Lower lobe of right lung (tissue), 2 donors: ENCODE measurements around the gene LRP6. TPM values are rescaled to one million over a fixed set of nuclear protein-coding genes. Genes with fewer than 3 reads are reported as not detected.
"Not testable (repeated sequence)": the region's sequence is repeated elsewhere in the genome, so short reads cannot be mapped to it uniquely, and the experiment has no call there.

ENCODE experiments used
- ATAC-seq, 2 donors: fragments of 200-7000 bp; cut with Tn5 transposase; one replicate each; pipeline ENCODE4 v1.9.1; 2020 to 2022; ENCODE audit warnings: mild to moderate bottlenecking in 2 of 2, moderate library complexity in 2 of 2
- DNase-seq: peaks from one replicate; pipeline ENCODE4 v3.0.0-alpha.2; 2020
- H3K27ac ChIP-seq: fragments of 200-600 bp; one replicate; pipeline ENCODE4 v1.8.0; 2022
- H3K27me3 ChIP-seq: fragments of 200-600 bp; one replicate; pipeline ENCODE4 v1.8.0; 2022; ENCODE audit warnings: low read depth
- H3K36me3 ChIP-seq: fragments of 200-600 bp; one replicate; pipeline ENCODE4 v1.8.0; 2022; ENCODE audit warnings: mild to moderate bottlenecking
- H3K4me1 ChIP-seq: fragments of 200-600 bp; one replicate; pipeline ENCODE4 v1.8.0; 2022
- H3K4me3 ChIP-seq: fragments of 200-600 bp; one replicate; pipeline ENCODE4 v1.8.0; 2022; ENCODE audit warnings: mild to moderate bottlenecking
- H3K9me3 ChIP-seq: fragments of 200-600 bp; one replicate; pipeline ENCODE4 v1.8.0; 2022
- intact Hi-C: fragments of 100-400 bp; cut with DNase I; formaldehyde crosslinking; loops from one replicate; pipeline ENCODE4 v1.11.0; 2022
- long read RNA-seq: library from polyadenylated mRNA; unstranded; transcript quantifications from one replicate; pipeline ENCODE4 v2.0.0, GENCODE V29; 2021
- total RNA-seq: library from RNA; stranded (reverse); fragmentation: NEBNext Ultra II Directional; extraction: Animal tissue kit (Norgen Biotek cat#: 25700); gene quantifications from one replicate; pipeline ENCODE4 v1.2.1, GENCODE V29; 2021
- TF ChIP-seq, protein P1 (sequence below): fragments of 200-600 bp; IDR thresholded peaks from one replicate; pipeline ENCODE4 v1.8.0; 2022; ENCODE audit warnings: antibody characterized with exemption, mild to moderate bottlenecking
- donor health status: DM: no; HTN: yes; CAD: no; lungs with severe emphysema.

The LRP6 gene
- total RNA-seq: 47.4 TPM
- long read RNA-seq, full-length matches to known transcripts: 6 of 44 reads
- long read RNA-seq, partial matches to known transcripts: 15 of 44 reads
- long read RNA-seq, other reads (novel, unspliced or antisense): 23 of 44 reads

GRCh38 chr12:12266873-12267741 lies at the start of gene LRP6:
Gene LRP6 (minus strand): TSS chr12:12267044. CDS start chr12:12266735, 309 bp downstream.
- ATAC-seq: peak; percentile 98
- Histone ChIP-seq H3K36me3 (no peaks in the 10 kb centered on the region), H3K4me1 (peaks cover 13% of the 10 kb centered on the region), H3K27ac (peak within 1 kb of the TSS; percentile 99), H3K4me3 (peak within 1 kb of the TSS; percentile 72), H3K9me3 (no peaks in the 10 kb centered on the region), H3K27me3 (peaks cover 5% of the 10 kb centered on the region)
- intact Hi-C loops: no loop called here
- TF ChIP-seq, protein P1, sequence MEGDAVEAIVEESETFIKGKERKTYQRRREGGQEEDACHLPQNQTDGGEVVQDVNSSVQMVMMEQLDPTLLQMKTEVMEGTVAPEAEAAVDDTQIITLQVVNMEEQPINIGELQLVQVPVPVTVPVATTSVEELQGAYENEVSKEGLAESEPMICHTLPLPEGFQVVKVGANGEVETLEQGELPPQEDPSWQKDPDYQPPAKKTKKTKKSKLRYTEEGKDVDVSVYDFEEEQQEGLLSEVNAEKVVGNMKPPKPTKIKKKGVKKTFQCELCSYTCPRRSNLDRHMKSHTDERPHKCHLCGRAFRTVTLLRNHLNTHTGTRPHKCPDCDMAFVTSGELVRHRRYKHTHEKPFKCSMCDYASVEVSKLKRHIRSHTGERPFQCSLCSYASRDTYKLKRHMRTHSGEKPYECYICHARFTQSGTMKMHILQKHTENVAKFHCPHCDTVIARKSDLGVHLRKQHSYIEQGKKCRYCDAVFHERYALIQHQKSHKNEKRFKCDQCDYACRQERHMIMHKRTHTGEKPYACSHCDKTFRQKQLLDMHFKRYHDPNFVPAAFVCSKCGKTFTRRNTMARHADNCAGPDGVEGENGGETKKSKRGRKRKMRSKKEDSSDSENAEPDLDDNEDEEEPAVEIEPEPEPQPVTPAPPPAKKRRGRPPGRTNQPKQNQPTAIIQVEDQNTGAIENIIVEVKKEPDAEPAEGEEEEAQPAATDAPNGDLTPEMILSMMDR: no peak
- peak; percentile 92 for DNase-seq

GRCh38 chr12:12315838-12316237 lies 49.0 kb upstream of the LRP6 start:
- Histone ChIP-seq H3K4me1 (no peaks in the 10 kb centered on the region), H3K36me3 (no peaks in the 10 kb centered on the region), H3K27ac (no peak overlapping the region), H3K9me3 (no peaks in the 10 kb centered on the region), H3K27me3 (no peaks in the 10 kb centered on the region), H3K4me3 (no peak overlapping the region)
- ATAC-seq (no peak), DNase-seq (no peak)
- intact Hi-C loops: no loop called here
- TF ChIP-seq, protein P1: no peak

- ATAC-seq, H3K27me3 ChIP-seq, H3K27ac ChIP-seq, H3K36me3 ChIP-seq, H3K9me3 ChIP-seq, H3K4me3 ChIP-seq, DNase-seq, H3K4me1 ChIP-seq, intact Hi-C loops: not testable (repeated sequence)
Observed at GRCh38 chr12:12310695-12311094, 43.9 kb upstream of the LRP6 start.

DNA sequence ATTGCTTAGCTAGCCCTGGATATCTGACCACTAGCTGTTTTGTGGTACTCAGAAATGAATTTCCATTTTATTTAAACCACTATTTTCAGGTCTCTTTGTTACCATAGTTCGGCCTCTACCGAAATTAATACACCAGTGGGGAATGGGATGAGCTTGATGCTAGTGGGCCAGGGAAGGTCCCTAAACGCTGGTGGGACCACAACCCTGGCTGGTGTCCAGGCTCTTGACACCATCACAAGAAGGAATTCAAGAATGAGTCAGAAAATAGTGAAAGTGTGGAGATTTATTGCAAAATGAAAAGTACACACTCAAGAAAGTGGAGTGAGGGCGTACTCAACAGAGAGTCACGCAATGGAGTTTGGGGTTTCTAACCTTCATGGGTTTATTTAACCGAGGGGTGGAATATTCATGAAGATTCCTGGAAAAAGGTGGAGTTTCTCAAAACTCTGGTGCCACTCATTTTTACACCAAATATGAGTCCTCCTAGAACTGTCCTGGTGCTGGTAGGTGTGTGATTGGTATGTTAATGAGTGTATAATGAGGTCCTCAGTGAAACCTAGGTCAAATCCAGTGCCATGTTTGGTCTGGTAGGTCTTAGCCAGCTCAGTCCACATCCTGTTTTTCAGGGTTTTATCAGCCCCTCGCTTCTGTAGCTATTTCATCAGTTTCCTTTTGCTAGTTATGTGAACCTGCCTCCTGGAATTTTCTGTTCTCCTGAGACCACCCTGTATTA lies 38.9 kb upstream of the LRP6 start:
- no peaks in the 10 kb centered on the region for H3K4me1 ChIP-seq
- no peak overlapping the region for H3K4me3 ChIP-seq
- intact Hi-C loops: no loop called here
- ATAC-seq (peak; percentile 56 to 87), DNase-seq (peak; percentile 52)
- no peaks in the 10 kb centered on the region for H3K27me3 ChIP-seq
- no peaks in the 10 kb centered on the region for H3K36me3 ChIP-seq
- H3K27ac ChIP-seq: no peak overlapping the region
- H3K9me3 ChIP-seq: no peaks in the 10 kb centered on the region
- TF ChIP-seq, protein P1: no peak

DNA sequence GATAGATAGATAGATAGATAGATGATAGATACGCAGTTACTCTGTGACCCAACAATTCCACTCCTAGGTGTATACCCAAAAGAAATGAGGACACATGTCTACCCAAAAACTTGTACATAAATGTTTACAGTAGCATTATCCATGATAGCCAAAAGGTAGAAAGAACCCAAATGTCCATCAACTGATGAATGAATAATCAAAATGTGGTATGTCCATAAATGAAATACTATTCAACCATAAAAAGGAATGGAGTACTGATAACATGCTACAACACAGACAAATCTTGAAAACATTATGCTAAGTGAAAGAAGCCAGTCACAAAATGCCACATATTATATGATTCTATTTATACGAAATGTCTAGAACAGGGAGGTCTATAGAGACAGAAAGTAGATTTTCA lies 36.1 kb upstream of the LRP6 start:
- no peak overlapping the region for H3K27ac ChIP-seq
- no peaks in the 10 kb centered on the region for H3K27me3 ChIP-seq
- TF ChIP-seq, protein P1: no peak
- H3K36me3 ChIP-seq: no peaks in the 10 kb centered on the region
- H3K4me1 ChIP-seq: no peaks in the 10 kb centered on the region
- no peaks in the 10 kb centered on the region for H3K9me3 ChIP-seq
- H3K4me3 ChIP-seq: no peak overlapping the region
- ATAC-seq (no peak), DNase-seq (no peak)
- intact Hi-C loops: no loop called here
